RWPE2 (cell line): ENCODE data around the gene ANKRD40CL.

Experiments
- ATAC-seq: fragments of 200-7000 bp; cut with Tn5 transposase; 3 replicates; pipeline ENCODE4 v1.9.1; 2021; ENCODE audit warnings: low read depth
- DNase-seq: peaks from one replicate; pipeline ENCODE4 v3.0.0-alpha.2; 2020; ENCODE audit warnings: low spot score
- H3K27ac ChIP-seq: fragments of 450-650 bp; 2 replicates; pipeline ENCODE4 v1.5.1; 2017; ENCODE audit warnings: mild to moderate bottlenecking; ENCODE audit not compliant: poor library complexity, severe bottlenecking
- H3K27me3 ChIP-seq: fragments of 250-450 bp; sonication (Bioruptor Pico); 2 replicates; pipeline ENCODE4 v1.5.1; 2021; ENCODE audit warnings: mild to moderate bottlenecking, moderate library complexity; ENCODE audit not compliant: insufficient read depth, poor library complexity, severe bottlenecking
- H3K36me3 ChIP-seq: fragments of 250-450 bp; sonication (Bioruptor Pico); 2 replicates; pipeline ENCODE4 v1.5.1; 2020; ENCODE audit warnings: low read depth, mild to moderate bottlenecking, moderate library complexity
- H3K4me1 ChIP-seq: fragments of 250-450 bp; sonication (Bioruptor Pico); 2 replicates; pipeline ENCODE4 v1.5.1; 2021; ENCODE audit warnings: mild to moderate bottlenecking, moderate library complexity; ENCODE audit not compliant: insufficient read depth, poor library complexity, severe bottlenecking
- H3K4me3 ChIP-seq: fragments of 250-450 bp; sonication (Bioruptor Pico); 2 replicates; pipeline ENCODE4 v1.5.1; 2021; ENCODE audit warnings: mild to moderate bottlenecking, moderate library complexity; ENCODE audit not compliant: severe bottlenecking
- H3K9me3 ChIP-seq: fragments of 250-450 bp; sonication (Bioruptor Pico); 2 replicates; pipeline ENCODE4 v1.5.1; 2021; ENCODE audit warnings: mild to moderate bottlenecking, moderate library complexity; ENCODE audit not compliant: severe bottlenecking
- CTCF ChIP-seq: fragments of 450-650 bp; IDR thresholded peaks from one replicate; pipeline ENCODE4 v1.5.1; 2017; ENCODE audit warnings: mild to moderate bottlenecking, moderate library complexity; ENCODE audit not compliant: poor library complexity, severe bottlenecking

Gene ANKRD40CL

GRCh38 chr17:50778471-50778870, 11.2 kb upstream of the ANKRD40CL start:
- no peak for TF ChIP-seq CTCF
- DNase-seq (no peak), ATAC-seq (no peak)
- Histone ChIP-seq H3K4me3 (no peak overlapping the region), H3K36me3 (no peaks in the 10 kb centered on the region), H3K27me3 (no peaks in the 10 kb centered on the region), H3K9me3 (no peaks in the 10 kb centered on the region), H3K4me1 (no peaks in the 10 kb centered on the region), H3K27ac (no peak overlapping the region)

GRCh38 chr17:50775926-50776325, 8.6 kb upstream of the ANKRD40CL start:
- DNase-seq (no peak), ATAC-seq (no peak)
- Histone ChIP-seq H3K4me3 (no peak overlapping the region), H3K36me3 (no peaks in the 10 kb centered on the region), H3K27me3 (no peaks in the 10 kb centered on the region), H3K9me3 (no peaks in the 10 kb centered on the region), H3K27ac (no peak overlapping the region), H3K4me1 (no peaks in the 10 kb centered on the region)
- TF ChIP-seq CTCF = no peak

GRCh38 chr17:50774225-50774803, 7.0 kb upstream of the ANKRD40CL start:
- ATAC-seq = no peak; the same call in 2 of the 3 replicates
- H3K27me3 ChIP-seq = no peaks in the 10 kb centered on the region
- H3K36me3 ChIP-seq = no peaks in the 10 kb centered on the region
- H3K27ac ChIP-seq = no peak overlapping the region
- H3K4me3 ChIP-seq = no peak overlapping the region
- no peak for DNase-seq
- H3K4me1 ChIP-seq = no peaks in the 10 kb centered on the region
- no peaks in the 10 kb centered on the region for H3K9me3 ChIP-seq
- no peak for TF ChIP-seq CTCF

- DNase-seq (no peak), ATAC-seq (no peak)
- no peaks in the 10 kb centered on the region for H3K9me3 ChIP-seq
- H3K27me3 ChIP-seq = no peaks in the 10 kb centered on the region
- H3K4me1 ChIP-seq = peaks cover 6% of the 10 kb centered on the region
- no peak overlapping the region for H3K4me3 ChIP-seq
- no peaks in the 10 kb centered on the region for H3K36me3 ChIP-seq
- no peak for TF ChIP-seq CTCF
- no peak overlapping the region for H3K27ac ChIP-seq
Measured at GRCh38 chr17:50771991-50772785, 4.9 kb upstream of the ANKRD40CL start.

GRCh38 chr17:50770346-50770745, 3.0 kb upstream of the ANKRD40CL start:
- no peak overlapping the region for H3K4me3 ChIP-seq
- H3K27me3 ChIP-seq = no peaks in the 10 kb centered on the region
- no peaks in the 10 kb centered on the region for H3K36me3 ChIP-seq
- H3K9me3 ChIP-seq = no peaks in the 10 kb centered on the region
- H3K27ac ChIP-seq = no peak overlapping the region
- DNase-seq (no peak), ATAC-seq (no peak)
- H3K4me1 ChIP-seq = peaks cover 6% of the 10 kb centered on the region
- TF ChIP-seq CTCF = no peak
